GM21360 (cell line): ENCODE data around the gene CDC25B.
"Not testable (repeated sequence)": the region's sequence is repeated elsewhere in the genome, so short reads cannot be mapped to it uniquely, and the experiment has no call there.

Source experiments
- ATAC-seq: cut with Tn5 transposase; IDR thresholded peaks from one replicate; pipeline ENCODE4 v1.9.1; 2021; ENCODE audit warnings: mild to moderate bottlenecking, moderate library complexity; ENCODE audit not compliant: unreplicated experiment

CDC25B gene

DNA sequence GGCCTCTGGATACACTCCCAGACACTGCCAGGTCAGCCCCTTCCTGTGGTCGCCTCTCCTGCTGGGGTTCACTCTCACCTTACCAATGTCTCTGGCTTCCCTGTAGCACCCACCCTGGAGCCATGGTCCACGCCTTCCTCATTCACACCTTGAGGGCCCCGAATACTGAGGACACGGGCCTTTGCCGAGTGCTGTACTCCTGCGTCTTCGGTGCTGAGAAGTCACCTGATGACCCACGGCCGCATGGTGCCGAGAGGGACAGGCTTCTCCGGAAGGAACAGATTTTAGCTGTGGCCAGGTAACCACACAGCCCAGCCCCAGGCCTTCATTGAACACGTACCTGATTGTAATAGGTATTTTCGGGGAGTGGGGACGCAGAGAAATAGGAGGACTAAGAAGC lies 25.9 kb downstream of the CDC25B start:
- no peak for ATAC-seq

DNA sequence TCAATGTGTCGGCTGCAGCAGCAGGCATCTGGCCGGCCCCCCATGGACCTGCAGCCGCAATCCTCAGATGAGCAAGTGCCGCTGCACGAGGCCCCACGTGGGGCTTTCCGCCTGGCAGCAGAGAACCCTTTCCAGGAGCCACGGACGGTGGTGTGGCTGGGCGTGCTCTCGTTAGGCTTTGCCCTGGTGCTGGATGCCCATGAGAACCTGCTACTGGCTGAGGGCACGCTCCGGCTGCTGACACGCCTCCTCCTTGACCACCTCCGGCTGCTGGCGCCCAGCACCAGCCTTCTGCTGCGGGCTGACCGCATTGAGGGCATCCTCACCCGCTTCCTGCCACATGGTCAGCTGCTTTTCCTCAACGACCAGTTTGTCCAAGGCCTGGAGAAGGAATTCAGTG lies 27.8 kb downstream of the CDC25B start:
- ATAC-seq, result no peak

DNA sequence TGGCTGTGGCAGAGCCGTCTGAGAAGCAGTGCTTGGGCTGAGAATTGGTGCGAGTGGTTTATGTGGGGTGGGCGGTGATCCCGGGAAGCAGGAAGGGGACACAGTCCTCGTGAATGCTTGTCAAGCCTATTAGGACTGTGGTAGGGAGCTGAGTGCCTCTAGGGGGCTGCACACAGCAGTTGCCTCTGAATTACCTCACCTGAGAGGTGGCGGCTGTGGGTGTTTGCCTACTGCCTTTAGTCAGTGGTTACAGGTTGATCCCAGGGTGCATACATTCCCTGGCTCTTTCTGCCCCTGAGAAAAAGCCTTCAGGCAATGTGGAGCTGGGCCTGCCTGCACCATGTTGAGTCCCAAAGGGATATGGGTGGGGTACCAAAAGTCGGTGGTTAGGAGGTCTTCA lies 29.4 kb downstream of the CDC25B start:
- ATAC-seq, result no peak

DNA sequence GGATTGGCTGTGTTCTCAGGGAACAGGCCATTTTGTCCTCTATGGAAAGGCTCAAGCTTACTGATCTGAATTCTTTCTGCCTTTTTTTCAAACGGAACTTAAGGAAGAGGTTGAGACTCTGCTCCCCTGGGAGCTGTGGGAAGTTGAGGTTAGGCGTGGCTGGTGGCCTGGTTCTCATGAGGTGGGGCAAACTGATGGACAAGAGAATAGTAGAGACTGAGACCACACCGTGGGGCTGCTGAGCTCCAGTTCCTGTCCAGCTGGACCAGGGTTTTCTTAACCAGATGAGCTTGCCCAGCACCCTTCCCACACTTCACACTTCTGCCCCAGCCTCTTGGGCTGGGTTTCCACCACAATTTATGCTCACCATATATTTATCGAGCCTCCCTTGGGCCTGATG lies 30.3 kb downstream of the CDC25B start:
- no peak for ATAC-seq

DNA sequence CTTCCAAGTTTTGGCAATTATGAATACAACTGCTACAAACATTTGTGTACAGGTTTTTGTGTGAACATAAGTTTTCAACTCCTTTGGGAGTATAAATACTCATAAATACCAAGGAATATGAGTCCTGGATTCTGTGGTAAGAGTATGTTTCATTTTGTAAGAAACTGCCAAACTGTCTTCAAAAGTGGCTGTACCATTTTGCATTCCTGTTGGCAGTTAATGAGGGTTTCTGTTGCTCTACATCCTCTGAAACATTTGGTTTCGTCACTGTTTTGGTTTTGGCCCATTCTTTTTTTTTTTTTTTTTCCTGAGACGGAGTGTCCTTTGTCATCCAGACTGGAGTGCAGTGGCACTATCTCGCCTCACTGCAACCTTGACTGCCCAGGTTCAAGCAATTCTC lies 32.7 kb downstream of the CDC25B start:
- no peak for ATAC-seq

DNA sequence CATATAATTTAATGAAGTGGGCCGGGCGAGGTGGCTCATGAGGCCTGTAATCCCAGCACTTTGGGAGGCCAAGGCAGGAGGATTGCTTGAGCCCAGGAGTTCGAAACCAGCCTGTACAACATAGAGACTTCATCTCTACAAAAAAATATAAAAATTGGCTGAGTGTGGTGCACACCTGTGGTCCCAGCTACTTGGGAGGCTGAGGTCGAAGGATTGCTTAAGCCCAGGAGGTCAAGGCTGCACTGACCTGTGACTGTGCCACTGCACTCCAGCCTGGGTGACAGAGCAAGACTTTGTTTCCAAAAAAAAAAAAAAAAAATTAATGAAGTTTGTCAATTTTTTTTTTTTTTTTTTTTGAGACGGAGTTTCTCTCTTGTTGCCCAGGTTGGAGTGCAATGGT lies 33.8 kb downstream of the CDC25B start:
- ATAC-seq, result not testable (repeated sequence)

DNA sequence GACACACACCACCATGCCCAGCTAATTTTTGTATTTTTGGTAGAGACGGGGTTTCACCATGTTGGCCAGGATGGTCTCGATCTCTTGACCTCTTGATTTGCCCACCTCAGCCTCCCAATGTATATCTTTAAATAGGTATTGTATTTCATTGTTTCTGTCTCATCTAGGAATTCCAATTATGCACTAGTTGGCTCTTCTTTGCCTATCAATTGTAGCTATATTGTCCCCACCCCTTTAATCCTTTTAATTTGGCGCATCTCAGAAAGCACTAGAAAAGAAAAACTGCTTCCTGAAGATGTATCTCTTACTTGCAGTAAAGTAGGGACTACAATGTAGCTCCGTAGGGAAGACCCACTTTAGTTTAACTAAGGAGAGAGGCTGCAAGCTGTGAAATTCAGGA lies 40.0 kb downstream of the CDC25B start:
- no peak for ATAC-seq

DNA sequence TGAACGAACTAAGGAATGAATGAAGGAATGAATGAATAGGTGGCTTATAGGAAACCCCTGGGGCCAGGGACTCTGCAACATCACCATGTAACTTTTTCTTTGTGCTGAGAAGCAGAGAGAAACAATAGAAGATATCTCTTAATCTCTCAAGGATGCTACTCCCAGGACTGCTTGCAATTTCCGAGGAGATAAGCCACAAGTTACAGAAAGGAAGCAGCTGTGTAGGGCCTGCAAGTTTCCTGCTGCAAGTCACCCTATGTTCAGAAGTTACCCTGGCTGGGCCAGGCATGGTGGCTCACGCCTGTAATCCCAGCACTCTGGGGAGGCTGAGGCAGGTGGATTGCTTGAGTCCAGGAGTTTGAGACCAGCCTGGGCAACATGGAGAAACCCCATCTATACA lies 43.2 kb downstream of the CDC25B start:
- ATAC-seq, result no peak

DNA sequence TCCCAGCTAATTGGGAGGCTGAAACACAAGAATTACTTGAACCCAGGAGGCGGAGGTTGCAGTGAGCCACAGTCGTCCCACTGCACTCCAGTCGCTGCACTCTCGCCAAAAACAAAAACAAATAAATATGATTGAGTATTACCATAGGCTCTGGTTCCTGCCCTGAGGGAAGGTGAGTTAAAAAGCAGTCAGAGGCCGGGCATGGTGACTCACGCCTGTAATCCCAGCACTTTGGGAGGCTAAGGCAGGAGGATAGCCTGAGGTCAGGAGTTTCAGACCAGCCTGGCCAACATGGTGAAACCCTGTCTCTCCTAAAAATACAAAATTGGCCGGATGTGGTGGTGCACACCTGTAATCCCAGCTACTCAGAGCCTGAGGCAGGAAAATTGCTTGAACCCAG lies 44.1 kb downstream of the CDC25B start:
- ATAC-seq, result not testable (repeated sequence)

DNA sequence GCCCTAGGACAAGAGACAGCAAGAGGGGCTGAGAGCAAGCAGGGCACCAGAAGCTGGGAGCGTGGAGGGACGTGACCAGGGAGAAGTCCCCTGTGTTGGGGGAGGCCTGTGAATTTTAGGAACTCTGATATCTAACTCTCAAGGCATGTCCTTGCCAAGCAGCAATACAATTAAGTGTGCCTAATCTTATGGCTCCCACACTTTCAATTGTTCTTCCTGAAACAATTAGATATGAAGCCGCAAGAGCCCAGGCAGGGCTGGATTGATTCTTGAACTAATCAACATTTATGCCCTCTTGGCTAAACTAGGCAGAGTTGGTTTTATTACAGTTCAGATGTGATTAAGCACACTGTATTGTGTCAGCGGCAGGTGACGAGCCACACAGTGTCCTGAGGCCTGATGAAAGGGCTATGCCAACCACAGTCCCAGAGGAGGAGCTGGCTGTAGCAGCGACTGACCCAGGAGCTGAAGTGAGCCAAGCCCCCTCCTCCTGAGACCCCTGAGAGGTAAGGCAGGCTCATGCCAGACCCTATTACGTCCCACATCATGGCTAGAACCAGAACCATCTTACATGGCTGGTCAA lies 46.3 kb downstream of the CDC25B start:
- ATAC-seq, result no peak

DNA sequence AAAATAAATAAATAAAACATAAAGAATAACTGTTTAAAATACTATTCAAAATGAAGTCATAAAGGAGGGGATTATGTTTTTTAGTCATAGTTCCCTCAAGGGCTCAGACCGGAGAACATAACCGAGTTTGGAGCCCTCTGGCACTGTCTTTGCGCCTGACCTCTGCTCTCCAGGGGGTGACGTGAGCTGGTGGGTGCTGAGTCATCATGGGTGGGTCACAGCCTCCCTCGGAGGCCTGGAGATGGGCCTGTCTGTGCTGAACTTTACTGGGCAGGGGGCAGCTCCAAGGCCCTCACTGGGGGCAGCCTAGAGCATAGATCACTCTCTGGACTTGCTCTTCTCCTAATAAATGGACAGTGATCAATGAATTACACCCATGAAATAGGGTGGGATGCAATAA lies 47.4 kb downstream of the CDC25B start:
- ATAC-seq, result no peak

DNA sequence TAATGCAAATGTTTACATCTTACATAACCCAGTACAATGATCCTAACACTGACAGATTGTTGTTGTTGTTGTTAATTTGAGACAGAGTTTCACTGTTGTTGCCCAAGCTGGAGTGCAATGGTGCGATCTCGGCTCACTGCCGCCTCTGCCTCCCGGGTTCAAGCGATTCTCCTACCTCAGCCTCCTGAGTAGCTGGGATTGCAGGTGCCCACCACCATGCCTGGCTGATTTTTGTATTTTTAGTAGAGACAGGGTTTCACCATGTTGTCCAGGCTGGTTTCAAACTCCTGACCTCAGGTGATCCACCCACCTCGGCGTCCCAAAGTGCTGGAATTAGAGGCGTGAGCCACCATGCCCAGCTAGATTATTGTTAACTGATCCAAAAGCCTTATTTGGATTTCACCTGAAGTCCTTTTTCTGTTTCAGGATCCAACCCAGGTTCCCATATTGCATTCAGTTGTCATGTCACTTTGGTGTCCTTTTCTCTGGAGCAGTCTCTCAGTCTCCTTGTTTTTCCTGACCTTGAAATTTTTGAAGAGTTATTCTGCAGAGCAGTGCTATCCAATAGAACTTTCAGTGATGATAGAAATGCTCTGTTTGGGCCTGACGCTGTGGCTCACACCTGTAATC lies 48.0 kb downstream of the CDC25B start:
- ATAC-seq, result not testable (repeated sequence)

DNA sequence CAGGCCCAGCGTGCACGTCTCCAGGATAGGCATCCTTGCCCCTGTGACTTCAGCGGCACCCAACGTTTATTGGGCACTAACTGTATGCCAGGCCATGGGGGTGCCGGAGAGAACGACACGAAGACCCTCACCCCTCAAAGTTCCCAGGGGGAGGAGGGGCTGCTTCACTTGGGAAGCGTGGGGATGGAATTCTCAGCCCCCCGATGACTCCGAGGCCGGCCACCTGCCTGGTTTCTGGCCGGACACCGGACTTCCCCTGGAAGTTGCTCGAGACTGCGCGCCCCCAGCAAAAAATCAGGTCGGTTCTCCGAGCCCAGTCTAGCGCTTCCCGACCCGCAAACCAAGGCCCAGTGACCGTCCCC lies 50.2 kb downstream of the CDC25B start:
- no peak for ATAC-seq

DNA sequence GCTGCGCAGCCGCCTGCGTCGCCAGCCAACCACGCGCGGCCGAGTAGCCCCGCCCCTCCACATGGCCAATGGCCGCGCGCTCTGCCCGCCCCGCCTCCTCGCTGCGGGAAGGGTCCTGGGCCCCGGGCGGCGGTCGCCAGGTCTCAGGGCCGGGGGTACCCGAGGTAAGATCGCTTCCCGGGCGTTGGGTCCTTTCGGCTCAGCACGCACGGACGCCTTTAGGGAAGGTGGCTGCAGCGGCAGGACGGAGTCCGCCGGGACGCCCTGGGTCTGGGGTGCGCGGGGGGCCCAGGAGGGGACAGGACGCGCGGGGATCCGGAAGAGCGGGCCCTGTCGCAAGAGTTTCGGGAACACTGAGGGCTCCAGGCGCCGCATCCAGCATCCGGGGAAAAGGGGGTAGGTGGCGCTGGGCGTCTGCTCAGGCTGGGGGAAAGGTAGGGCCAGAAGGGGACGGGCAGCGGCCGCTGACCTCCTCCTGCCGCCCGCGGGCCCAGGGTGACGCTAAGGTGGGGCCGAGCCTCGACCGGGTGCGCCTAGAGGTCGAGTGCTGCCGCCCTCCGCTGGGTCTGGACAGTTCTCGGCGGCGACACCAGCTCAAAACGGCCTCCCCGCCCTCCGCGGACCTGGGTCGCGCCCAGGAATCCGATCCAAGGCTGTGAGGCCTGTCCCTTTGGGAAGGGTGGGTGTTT lies 50.8 kb downstream of the CDC25B start, which contains the start of gene MAVS:
Gene MAVS, plus strand, starts transcription at position 95 of the 689 bp plus-strand sequence. CDS start 7,791 bp downstream, outside the sequence.
- ATAC-seq, result peak; percentile 79

DNA sequence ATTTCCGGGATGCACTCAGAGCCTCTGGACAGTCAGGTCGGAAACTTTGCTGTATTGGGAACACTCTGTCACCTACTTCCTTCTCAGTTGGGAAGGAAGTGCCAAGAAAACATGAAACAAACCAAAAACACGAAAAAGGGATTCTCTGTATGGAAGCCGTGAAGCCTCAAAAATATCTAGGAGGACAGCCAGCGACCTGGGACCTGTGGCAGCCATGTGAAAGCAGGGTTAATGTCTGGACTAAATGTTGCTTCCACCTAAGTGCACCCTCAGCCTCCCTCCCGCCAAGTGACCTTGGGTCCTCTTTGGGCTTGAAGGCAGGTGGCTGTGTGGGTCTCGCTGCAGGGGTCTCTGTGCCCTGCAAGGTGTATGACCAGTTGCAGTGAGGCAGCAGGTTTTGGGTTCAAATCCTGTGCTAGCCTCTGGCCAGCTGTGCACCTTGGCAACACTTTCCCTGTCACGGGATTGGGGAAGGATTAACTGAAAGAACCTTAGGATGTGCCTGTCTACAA lies 51.4 kb downstream of the CDC25B start:
- ATAC-seq, result no peak

DNA sequence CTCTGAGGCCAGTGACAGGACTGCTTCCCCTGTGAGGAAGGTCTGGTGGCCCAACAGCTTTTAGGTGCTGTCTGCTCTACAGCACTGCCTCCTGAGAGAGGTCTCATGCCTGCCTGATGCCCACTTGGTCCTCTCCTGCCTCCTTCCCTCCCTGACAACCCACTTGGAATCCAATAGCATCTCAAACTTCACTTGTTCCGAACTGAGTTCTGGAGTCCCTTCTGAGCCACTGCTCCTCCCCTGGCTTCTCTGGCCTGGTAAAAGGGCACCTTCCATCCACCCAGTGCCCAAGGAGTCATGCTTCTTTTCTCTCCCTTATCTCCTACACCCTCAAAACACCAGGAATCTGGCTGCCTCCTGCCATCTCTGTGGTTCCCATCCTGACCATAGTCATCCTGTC lies 52.5 kb downstream of the CDC25B start:
- ATAC-seq, result no peak

DNA sequence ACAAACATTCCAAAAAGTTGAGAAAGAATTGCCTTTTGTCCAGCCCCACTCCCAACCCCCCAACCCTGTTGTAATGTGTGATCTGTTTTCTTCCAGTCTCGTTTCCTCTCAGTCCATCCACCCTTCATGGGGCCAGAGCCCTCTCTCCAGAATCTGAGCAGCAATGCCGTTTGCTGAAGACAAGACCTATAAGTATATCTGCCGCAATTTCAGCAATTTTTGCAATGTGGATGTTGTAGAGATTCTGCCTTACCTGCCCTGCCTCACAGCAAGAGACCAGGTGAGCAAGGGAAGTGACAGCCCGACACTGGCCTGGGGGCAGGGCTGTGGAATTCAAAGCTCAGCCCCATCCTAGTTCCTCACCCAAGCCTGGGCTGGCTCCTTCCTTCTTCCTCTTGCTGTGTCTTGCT lies 58.4 kb downstream of the CDC25B start:
- no peak for ATAC-seq
